GM12801 (cell line): ENCODE measurements around the gene FAM180A.

ENCODE experiments used
- CTCF ChIP-seq: IDR thresholded peaks from one replicate; pipeline ENCODE4 v1.5.1; 2011; ENCODE audit warnings: control low read depth; ENCODE audit not compliant: insufficient read length; ENCODE audit errors: extremely low read depth

FAM180A gene

GRCh38 chr7:135782377-135782776 is 33.8 kb upstream of the FAM180A start:
- TF ChIP-seq CTCF, result no peak

GRCh38 chr7:135777626-135778398 is 29.2 kb upstream of the FAM180A start:
- TF ChIP-seq CTCF, result no peak

- no peak for TF ChIP-seq CTCF
Measured at GRCh38 chr7:135775230-135775629, 26.6 kb upstream of the FAM180A start.

- TF ChIP-seq CTCF, result no peak
Measured at GRCh38 chr7:135774284-135774683, 25.7 kb upstream of the FAM180A start.

GRCh38 chr7:135773464-135773863 is 24.9 kb upstream of the FAM180A start:
- no peak for TF ChIP-seq CTCF

GRCh38 chr7:135772639-135773222 is 24.1 kb upstream of the FAM180A start:
- TF ChIP-seq CTCF, result no peak

GRCh38 chr7:135771961-135772638 is 23.5 kb upstream of the FAM180A start:
- no peak for TF ChIP-seq CTCF
